Measurements from ENCODE around the gene DDX31. TPM values are rescaled to one million over a fixed set of nuclear protein-coding genes. Genes with fewer than 3 reads are reported as not detected.

The DDX31 gene
- total RNA-seq, 1 donor from 2014 or later = 15.1 TPM

GRCh38 chr9:132589148-132590036, 80.4 kb downstream of the DDX31 start:
- no peak for DNase-seq (ENCODE audit: low read depth)
- no peak overlapping the region for H3K4me3 ChIP-seq (ENCODE audit: low read depth, low read length)
- peaks cover 73% of the 10 kb centered on the region for H3K27me3 ChIP-seq (ENCODE audit: control insufficient read depth, insufficient read depth, low read length)
- H3K36me3 ChIP-seq (ENCODE audit: control insufficient read depth, insufficient read depth, low read length) = no peaks in the 10 kb centered on the region
- TF ChIP-seq CTCF (IDR thresholded peaks at IDR 0.05; ENCODE audit: insufficient read depth, low read length, poor library complexity, severe bottlenecking) = no peak

- Histone ChIP-seq H3K36me3 (ENCODE audit: control insufficient read depth, insufficient read depth, low read length) (no peaks in the 10 kb centered on the region), H3K27me3 (ENCODE audit: control insufficient read depth, insufficient read depth, low read length) (peaks cover 80% of the 10 kb centered on the region), H3K4me3 (ENCODE audit: low read depth, low read length) (no peak overlapping the region)
- TF ChIP-seq CTCF (IDR thresholded peaks at IDR 0.05; ENCODE audit: insufficient read depth, low read length, poor library complexity, severe bottlenecking) = no peak
- no peak for DNase-seq (ENCODE audit: low read depth)
Measured at GRCh38 chr9:132588501-132589147, 81.2 kb downstream of the DDX31 start.

- no peak for DNase-seq (ENCODE audit: low read depth)
- no peak overlapping the region for H3K4me3 ChIP-seq (ENCODE audit: low read depth, low read length)
- peaks cover 85% of the 10 kb centered on the region for H3K27me3 ChIP-seq (ENCODE audit: control insufficient read depth, insufficient read depth, low read length)
- H3K36me3 ChIP-seq (ENCODE audit: control insufficient read depth, insufficient read depth, low read length) = no peaks in the 10 kb centered on the region
- TF ChIP-seq CTCF (IDR thresholded peaks at IDR 0.05; ENCODE audit: insufficient read depth, low read length, poor library complexity, severe bottlenecking) = no peak
Measured at GRCh38 chr9:132588098-132588497, 81.7 kb downstream of the DDX31 start.

- no peak for DNase-seq (ENCODE audit: low read depth)
- H3K36me3 ChIP-seq (ENCODE audit: control insufficient read depth, insufficient read depth, low read length) = no peaks in the 10 kb centered on the region
- H3K27me3 ChIP-seq (ENCODE audit: control insufficient read depth, insufficient read depth, low read length) = peaks cover 90% of the 10 kb centered on the region
- no peak overlapping the region for H3K4me3 ChIP-seq (ENCODE audit: low read depth, low read length)
- no peak for TF ChIP-seq CTCF (IDR thresholded peaks at IDR 0.05; ENCODE audit: insufficient read depth, low read length, poor library complexity, severe bottlenecking)
Measured at GRCh38 chr9:132587592-132587955, 82.2 kb downstream of the DDX31 start.

GRCh38 chr9:132586830-132587591, 82.8 kb downstream of the DDX31 start:
- no peak for DNase-seq (ENCODE audit: low read depth)
- no peaks in the 10 kb centered on the region for H3K36me3 ChIP-seq (ENCODE audit: control insufficient read depth, insufficient read depth, low read length)
- no peak overlapping the region for H3K4me3 ChIP-seq (ENCODE audit: low read depth, low read length)
- TF ChIP-seq CTCF (IDR thresholded peaks at IDR 0.05; ENCODE audit: insufficient read depth, low read length, poor library complexity, severe bottlenecking) = no peak
- H3K27me3 ChIP-seq (ENCODE audit: control insufficient read depth, insufficient read depth, low read length) = peaks cover 94% of the 10 kb centered on the region

All from kidney epithelial cell (primary cell).